HepG2 (cell line): ENCODE results near the gene DRAM1. TPM values are rescaled to one million over a fixed set of nuclear protein-coding genes. Genes with fewer than 3 reads are reported as not detected.

Experiments used
- ATAC-seq: fragments of 200-7000 bp; cut with Tn5 transposase; 3 replicates; pipeline ENCODE4 v1.9.1; 2020; ENCODE audit warnings: mild to moderate bottlenecking, moderate library complexity
- BruUV-seq: library from RNA; stranded (reverse); fragments of 400-500 nt; replicated peaks from 2 replicates; lab custom pipeline; 2021; lab: Mats Ljungman, UMichigan
- CTCF ChIA-PET: fragments of 300-600 bp; formaldehyde crosslinking; extraction: SDS; loops from one replicate; lab custom pipeline; 2021; ENCODE audit warnings: low total read pairs, inconsistent platforms, low intra/inter-chr PET ratio; lab: Yijun Ruan, JAX
- POLR2A ChIA-PET: fragments of 350-600 bp; sonication (Branson Sonifier 250); formaldehyde crosslinking; loops from one replicate; lab custom pipeline; 2020; ENCODE audit warnings: antibody characterized with exemption, inconsistent platforms; lab: Yijun Ruan, JAX
- DNase-seq: peaks from one replicate; pipeline ENCODE4 v3.0.0-alpha.2; 2015; ENCODE audit warnings: low spot score
- FAIRE-seq: peaks from 3 replicates; lab custom pipeline; 2011; peaks lifted over from hg19 to GRCh38; lab: Jason Lieb, UNC
- H2AFZ ChIP-seq: one replicate; pipeline ENCODE4 v1.6.1; 2011; ENCODE audit warnings: low read length, inconsistent platforms
- H3K27ac ChIP-seq: fragments of 300-600 bp; 3 replicates; pipeline ENCODE4 v1.8.0; 2011; ENCODE audit warnings: mixed run types, mild to moderate bottlenecking, mixed read lengths, low read length, inconsistent platforms; ENCODE audit not compliant: insufficient read depth; ENCODE audit errors: extremely low read length
- H3K27me3 ChIP-seq, 2 experiments: fragments of 200-600 bp in 1 of 2; 2 replicates in 1 of 2; 3 replicates in 1 of 2; pipeline versions ENCODE4 v1.6.0 to v1.8.0; 2011; ENCODE audit warnings: low read length in 2 of 2, mild to moderate bottlenecking in 2 of 2, moderate library complexity in 2 of 2, inconsistent platforms in 1 of 2; ENCODE audit not compliant: insufficient read depth in 2 of 2, control insufficient read depth in 1 of 2
- H3K36me3 ChIP-seq, 2 experiments: fragments of 200-600 bp in 1 of 2; replicated peaks in 1 of 2; 2 replicates in 1 of 2; 3 replicates in 1 of 2; pipeline versions ENCODE4 v1.5.1 to v1.8.0; 2011; ENCODE audit warnings: low read length in 2 of 2, inconsistent platforms in 1 of 2; ENCODE audit not compliant: insufficient read depth in 2 of 2, control insufficient read depth in 1 of 2
- H3K4me1 ChIP-seq: 2 replicates; pipeline ENCODE4 v1.5.1; 2012; ENCODE audit warnings: low read length, inconsistent platforms; ENCODE audit not compliant: insufficient read depth
- H3K4me2 ChIP-seq: 2 replicates; pipeline ENCODE4 v1.6.0; 2011; ENCODE audit warnings: low read depth, low read length, inconsistent platforms
- H3K4me3 ChIP-seq, 3 experiments: fragments of 200-600 bp in 1 of 3; sonication (generic), shearing (Covaris generic) in 1 of 3; replicated peaks in 1 of 3; 2 replicates each; pipeline ENCODE4 v1.5.1; 2011 to 2016; ENCODE audit warnings: low read length in 3 of 3, inconsistent platforms in 2 of 3, low read depth in 2 of 3, mild to moderate bottlenecking in 2 of 3, control low read depth in 1 of 3, mixed read lengths in 1 of 3; ENCODE audit not compliant: insufficient read depth in 1 of 3
- H3K79me2 ChIP-seq: one replicate; pipeline ENCODE4 v1.6.1; 2011; ENCODE audit warnings: low read length, inconsistent platforms; ENCODE audit not compliant: insufficient read depth
- H3K9ac ChIP-seq: 2 replicates; pipeline ENCODE4 v1.6.0; 2011; ENCODE audit warnings: mild to moderate bottlenecking, low read depth, low read length, inconsistent platforms; ENCODE audit not compliant: insufficient read depth
- H3K9me3 ChIP-seq: 2 replicates; pipeline ENCODE4 v1.5.1; 2012; ENCODE audit warnings: mild to moderate bottlenecking, low read length
- H4K20me1 ChIP-seq: 2 replicates; pipeline ENCODE4 v1.6.0; 2011; ENCODE audit warnings: inconsistent platforms, mild to moderate bottlenecking, low read length, moderate library complexity; ENCODE audit not compliant: insufficient read depth
- BRD4 ChIP-seq: sonication (generic); formaldehyde crosslinking; IDR thresholded peaks from 2 replicates; pipeline ENCODE4 v1.4.0; 2020; ENCODE audit warnings: missing genetic modification reagents
- CENPBD1 ChIP-seq: sonication (generic); formaldehyde crosslinking; IDR thresholded peaks from 2 replicates; pipeline ENCODE4 v1.8.0; 2022; ENCODE audit warnings: missing genetic modification reagents, low read depth, mild to moderate bottlenecking, borderline replicate concordance
- CSRNP1 ChIP-seq: sonication (generic); formaldehyde crosslinking; IDR thresholded peaks from 2 replicates; pipeline ENCODE4 v1.8.1; 2023; ENCODE audit warnings: mild to moderate bottlenecking, missing genetic modification reagents
- FOXM1 ChIP-seq: sonication (generic); formaldehyde crosslinking; IDR thresholded peaks from 2 replicates; pipeline ENCODE4 v1.5.0; 2020; ENCODE audit warnings: missing genetic modification reagents
- MAFF ChIP-seq: IDR thresholded peaks from 2 replicates; pipeline ENCODE4 v1.6.1; 2011; ENCODE audit warnings: low read depth, low read length, improper control_type of control experiment
- MAFK ChIP-seq, 2 experiments: IDR thresholded peaks in 1 of 2; conservative IDR thresholded peaks in 1 of 2; 2 replicates each; pipeline ENCODE4 v1.6.1; 2011; ENCODE audit warnings: improper control_type of control experiment in 2 of 2, low read length in 2 of 2
- SOX6 ChIP-seq, 2 experiments: fragments of 450-650 bp in 1 of 2; sonication (generic) in 1 of 2; formaldehyde crosslinking in 1 of 2; IDR thresholded peaks; 2 replicates each; pipeline versions ENCODE4 v1.4.0 to v1.6.1; 2017 to 2020; ENCODE audit warnings: antibody characterized with exemption in 1 of 2, mild to moderate bottlenecking in 1 of 2, missing genetic modification reagents in 1 of 2
- SP2 ChIP-seq: sonication (generic); formaldehyde crosslinking; IDR thresholded peaks from 2 replicates; pipeline ENCODE4 v1.5.1; 2020; ENCODE audit warnings: mild to moderate bottlenecking, missing genetic modification reagents
- TGIF2 ChIP-seq: IDR thresholded peaks from 2 replicates; pipeline ENCODE4 v1.6.1; 2016; ENCODE audit warnings: control low read depth, missing compliant biosample characterization
- ZFP37 ChIP-seq: sonication (generic); formaldehyde crosslinking; IDR thresholded peaks from 2 replicates; pipeline ENCODE4 v1.4.0; 2020; ENCODE audit warnings: missing genetic modification reagents, borderline replicate concordance
- ZNF343 ChIP-seq: sonication (generic); formaldehyde crosslinking; IDR thresholded peaks from 2 replicates; pipeline ENCODE4 v1.4.0; 2020; ENCODE audit warnings: mild to moderate bottlenecking, missing genetic modification reagents
- ZNF574 ChIP-seq: sonication (generic); formaldehyde crosslinking; IDR thresholded peaks from 2 replicates; pipeline ENCODE4 v1.4.0; 2020; ENCODE audit warnings: missing genetic modification reagents
- ZNF761 ChIP-seq: sonication (generic); formaldehyde crosslinking; conservative IDR thresholded peaks from 2 replicates; pipeline ENCODE4 v1.4.0; 2020; ENCODE audit warnings: mild to moderate bottlenecking, missing genetic modification reagents
- in situ Hi-C: cut with HindIII; loops from 2 replicates; pipeline ENCODE4 v1.10.0; 2017; ENCODE audit warnings: low pct_unique_long_range_greater_than_20kb; ENCODE audit not compliant: extremely low pct_ligation_motif_present
- intact Hi-C: fragments of 100-400 bp; cut with micrococcal nuclease; formaldehyde crosslinking; loops from one replicate; pipeline ENCODE4 v1.10.0; 2022; ENCODE audit not compliant: unreplicated experiment
- polyA plus RNA-seq, 8 experiments: library from polyadenylated mRNA; depleted of rRNA in 3 of 8; stranded (reverse) in 7 of 8; unstranded in 1 of 8; fragments of >200 nt; fragmentation: Illumina TruSeq in 4 of 8; extraction: Trizol in 4 of 8; gene quantifications; 2 replicates each; pipeline versions ENCODE4 v1.2.1 to v1.2.3, GENCODE V29; 2011 to 2016; ENCODE audit warnings: low read depth in 4 of 8, missing spikeins in 1 of 8, mixed read lengths in 1 of 8; ENCODE audit not compliant: insufficient read depth in 1 of 8
- total RNA-seq, 5 experiments: library from RNA; depleted of rRNA; stranded (reverse); fragments of >200 nt; fragmentation: Illumina TruSeq; extraction: Trizol; gene quantifications; 2 replicates each; pipeline ENCODE4 v1.2.3, GENCODE V29; 2016; ENCODE audit warnings: low read depth in 1 of 5

DRAM1 gene
- total and polyA plus RNA-seq, 2 of the 13 experiments (the other 11 are each of a cell fraction or from before 2014, with no cell fraction given), result 20.9 to 32.6 TPM

- POLR2A ChIA-PET, result interaction anchor here (2.5 kb wide), 1 partner anchor 15 kb away, joined by 13 read pairs; the partner anchor contains the start of gene DRAM1
- BruUV-seq, result no TSS peak
- no peaks in the 10 kb centered on the region for H4K20me1 ChIP-seq
These were observed 15.4 kb downstream of the DRAM1 start for GRCh38 chr12:101892794-101893193.

More at GRCh38 chr12:101892794-101893193, 15.4 kb downstream of the DRAM1 start:
- H3K79me2 ChIP-seq, result peaks cover 22% of the 10 kb centered on the region
- H3K9ac ChIP-seq, result no peak overlapping the region
- no peak overlapping the region for H2AFZ ChIP-seq
- no peaks in the 10 kb centered on the region for H3K9me3 ChIP-seq
- FAIRE-seq, result no peak
- no peak overlapping the region for H3K4me2 ChIP-seq
- in situ Hi-C loops (no loop called here), intact Hi-C loops (no loop called here)
- no peak for TF ChIP-seq CENPBD1 (CRISPR knock-in tag)
- peak; percentile 84 to 85 for TF ChIP-seq MAFK (conservative IDR thresholded peaks at IDR 0.05 in 1 of 2, IDR thresholded peaks at IDR 0.05 in 1 of 2; ENCODE audit: low read length in 2 of 2)
- TF ChIP-seq FOXM1 (CRISPR knock-in tag), result no peak
- no peak for TF ChIP-seq ZFP37 (CRISPR knock-in tag)
- TF ChIP-seq ZNF343 (CRISPR knock-in tag), result no peak
- TF ChIP-seq ZNF761 (CRISPR knock-in tag), result 0 out of 2 replicates have a peak, but pooled peaks have one; percentile 57
- TF ChIP-seq ZNF574, result no peak
- TF ChIP-seq SOX6 (IDR thresholded peaks at IDR 0.05), result no peak
- no peak for TF ChIP-seq SOX6 (CRISPR knock-in tag; IDR thresholded peaks at IDR 0.05)
- peak; percentile 82 for TF ChIP-seq MAFF
- TF ChIP-seq SP2 (CRISPR knock-in tag), result no peak
- no peak for TF ChIP-seq CSRNP1 (CRISPR knock-in tag)
- TF ChIP-seq TGIF2 (CRISPR knock-in tag), result no peak
- no peak for TF ChIP-seq BRD4
- no peak overlapping the region for H3K27ac ChIP-seq
- no peak for ATAC-seq
- H3K4me3 ChIP-seq, result no peak overlapping the region
- H3K4me1 ChIP-seq, result peaks cover 56% of the 10 kb centered on the region
- no peaks in the 10 kb centered on the region for H3K27me3 ChIP-seq
- no peaks in the 10 kb centered on the region for H3K36me3 ChIP-seq
- DNase-seq, result no peak
- CTCF ChIA-PET, result no interaction called here
